Glutamatergic neuron (in vitro differentiated cells): ENCODE results near the gene ACBD5. TPM values are rescaled to one million over a fixed set of nuclear protein-coding genes. Genes with fewer than 3 reads are reported as not detected.
A peak's percentile ranks its signal among the peaks of the same experiment; 100 is the strongest.
"Not testable (repeated sequence)": the region's sequence is repeated elsewhere in the genome, so short reads cannot be mapped to it uniquely, and the experiment has no call there.

Source experiments
- DNase-seq: peaks from one replicate; pipeline ENCODE4 v3.0.0; 2022
- H3K27ac Mint-ChIP-seq: one replicate; pipeline ENCODE4 v1.8.0; 2020; ENCODE audit warnings: mild to moderate bottlenecking, mixed read lengths, inconsistent platforms; ENCODE audit not compliant: unreplicated experiment
- H3K27me3 Mint-ChIP-seq: one replicate; pipeline ENCODE4 v1.8.0; 2020; ENCODE audit warnings: mild to moderate bottlenecking, moderate library complexity, mixed read lengths, inconsistent platforms; ENCODE audit not compliant: unreplicated experiment
- H3K36me3 Mint-ChIP-seq: one replicate; pipeline ENCODE4 v1.8.0; 2020; ENCODE audit warnings: mild to moderate bottlenecking, mixed read lengths, inconsistent platforms; ENCODE audit not compliant: unreplicated experiment
- H3K4me1 Mint-ChIP-seq: one replicate; pipeline ENCODE4 v1.8.0; 2020; ENCODE audit warnings: mild to moderate bottlenecking, low read depth, mixed read lengths, inconsistent platforms; ENCODE audit not compliant: unreplicated experiment
- H3K4me3 Mint-ChIP-seq: one replicate; pipeline ENCODE4 v1.8.0; 2020; ENCODE audit warnings: mild to moderate bottlenecking, mixed read lengths, inconsistent platforms; ENCODE audit not compliant: unreplicated experiment
- H3K9me3 Mint-ChIP-seq: one replicate; pipeline ENCODE4 v1.8.0; 2020; ENCODE audit warnings: mild to moderate bottlenecking, moderate library complexity, mixed read lengths, inconsistent platforms; ENCODE audit not compliant: unreplicated experiment
- CTCF ChIP-seq: fragments of 200-600 bp; sonication (generic); IDR thresholded peaks from one replicate; pipeline ENCODE4 v1.5.0; 2021; ENCODE audit not compliant: partially characterized antibody, unreplicated experiment
- long read RNA-seq: library from polyadenylated mRNA; unstranded; transcript quantifications from one replicate; pipeline ENCODE4 v2.0.0, GENCODE V29; 2020; ENCODE audit not compliant: unreplicated experiment
- total RNA-seq: library from RNA; stranded (reverse); fragmentation: NEBNext Ultra II Directional; extraction: Animal tissue kit (Norgen Biotek cat#: 25700); gene quantifications from one replicate; pipeline ENCODE4 v1.2.1, GENCODE V29; 2021; ENCODE audit not compliant: unreplicated experiment

ACBD5 gene
- 27.0 TPM for total RNA-seq
- long read RNA-seq, full-length matches to known transcripts = 1 of 5 reads
- long read RNA-seq, partial matches to known transcripts = 3 of 5 reads
- long read RNA-seq, other reads (novel, unspliced or antisense) = 1 of 5 reads

- no peak for TF ChIP-seq CTCF
- peak within 1 kb of the TSS; percentile 98 for H3K27ac Mint-ChIP-seq
- H3K36me3 Mint-ChIP-seq = no peaks in the 10 kb centered on the region
- peak; percentile 78 for DNase-seq
- peaks cover 23% of the 10 kb centered on the region for H3K9me3 Mint-ChIP-seq
- peaks cover 16% of the 10 kb centered on the region for H3K4me1 Mint-ChIP-seq
- H3K4me3 Mint-ChIP-seq = peak within 1 kb of the TSS; percentile 92
- H3K27me3 Mint-ChIP-seq = peaks cover 10% of the 10 kb centered on the region
Observed at GRCh38 chr10:27240212-27241009, at the start of gene ACBD5. TSS of gene ACBD5 (minus strand) at chr10:27240797. CDS start at chr10:27240688, 109 bp downstream.

- no peak for TF ChIP-seq CTCF
- no peaks in the 10 kb centered on the region for H3K27me3 Mint-ChIP-seq
- no peak overlapping the region for H3K4me3 Mint-ChIP-seq
- no peak for DNase-seq
- no peaks in the 10 kb centered on the region for H3K4me1 Mint-ChIP-seq
- no peak overlapping the region for H3K27ac Mint-ChIP-seq
- peaks cover 4% of the 10 kb centered on the region for H3K36me3 Mint-ChIP-seq
- H3K9me3 Mint-ChIP-seq = no peaks in the 10 kb centered on the region
Observed at GRCh38 chr10:27285093-27285492, 44.5 kb upstream of the ACBD5 start.

- TF ChIP-seq CTCF = no peak
- H3K4me1 Mint-ChIP-seq = no peaks in the 10 kb centered on the region
Observed at GRCh38 chr10:27276581-27276980, 36.0 kb upstream of the ACBD5 start.

GRCh38 chr10:27266025-27266424 lies 25.4 kb upstream of the ACBD5 start:
- H3K4me1 Mint-ChIP-seq, DNase-seq, H3K9me3 Mint-ChIP-seq, H3K27ac Mint-ChIP-seq, H3K27me3 Mint-ChIP-seq, H3K4me3 Mint-ChIP-seq, H3K36me3 Mint-ChIP-seq: not testable (repeated sequence)

More at GRCh38 chr10:27276581-27276980, 36.0 kb upstream of the ACBD5 start:
- no peaks in the 10 kb centered on the region for H3K36me3 Mint-ChIP-seq
- no peaks in the 10 kb centered on the region for H3K27me3 Mint-ChIP-seq
- no peak overlapping the region for H3K4me3 Mint-ChIP-seq
- no peak for DNase-seq
- H3K9me3 Mint-ChIP-seq = no peaks in the 10 kb centered on the region
- H3K27ac Mint-ChIP-seq = no peak overlapping the region

GRCh38 chr10:27262788-27263187 lies 22.2 kb upstream of the ACBD5 start:
- H3K9me3 Mint-ChIP-seq, H3K36me3 Mint-ChIP-seq: not testable (repeated sequence)

More at GRCh38 chr10:27262788-27263187, 22.2 kb upstream of the ACBD5 start:
- H3K4me1 Mint-ChIP-seq, DNase-seq, H3K4me3 Mint-ChIP-seq, H3K27ac Mint-ChIP-seq: not testable (repeated sequence)
- peaks cover 10% of the 10 kb centered on the region for H3K27me3 Mint-ChIP-seq
